ENCODE data around the gene PCGF1. TPM values are rescaled to one million over a fixed set of nuclear protein-coding genes. Genes with fewer than 3 reads are reported as not detected.
A peak's percentile ranks its signal among the peaks of the same experiment; 100 is the strongest.
"Not testable (repeated sequence)": the region's sequence is repeated elsewhere in the genome, so short reads cannot be mapped to it uniquely, and the experiment has no call there.

The PCGF1 gene
- total RNA-seq, 4 donors from 2014 or later = 9.6 to 32.0 (median 19.1) TPM

- TF ChIP-seq CTCF (IDR thresholded peaks at IDR 0.05) (no peak), EP300 (IDR thresholded peaks at IDR 0.05) (no peak), POLR2A (IDR thresholded peaks at IDR 0.05) (no peak)
- no peaks in the 10 kb centered on the region for H3K27me3 ChIP-seq
- peaks cover 0 to 52% (median 0%) of the 10 kb centered on the region in 3 donors for H3K36me3 ChIP-seq
- H3K27ac ChIP-seq = no peak overlapping the region
- no peak for DNase-seq (ENCODE audit: low spot score in 2 of 2)
- H3K4me3 ChIP-seq = no peak overlapping the region
- H3K9me3 ChIP-seq = no peaks in the 10 kb centered on the region
- 94 to 96% methylated on average over 6 of the region's 6 CpGs for WGBS, 2 donors
- peaks cover 0 to 31% (median 15%) of the 10 kb centered on the region in 4 donors for H3K4me1 ChIP-seq
Measured at GRCh38 chr2:74474481-74474880, 33.0 kb downstream of the PCGF1 start.

GRCh38 chr2:74472945-74473258 lies 34.6 kb downstream of the PCGF1 start:
- Histone ChIP-seq H3K36me3 (peaks cover 0 to 39% (median 0%) of the 10 kb centered on the region in 3 donors), H3K4me1 (peaks cover 0 to 31% (median 15%) of the 10 kb centered on the region in 4 donors), H3K27me3 (no peaks in the 10 kb centered on the region), H3K9me3 (no peaks in the 10 kb centered on the region), H3K27ac (peak overlapping the region; percentile 68 to 89 (median 82)), H3K4me3 (peak overlapping the region; percentile 51 to 67 (median 60))
- no peak for DNase-seq (ENCODE audit: low spot score in 2 of 2)
- TF ChIP-seq CTCF (IDR thresholded peaks at IDR 0.05) (no peak), POLR2A (IDR thresholded peaks at IDR 0.05) (no peak), EP300 (IDR thresholded peaks at IDR 0.05) (no peak)
- 7 to 9% methylated on average over 7 of the region's 7 CpGs for WGBS, 2 donors

GRCh38 chr2:74472086-74472944 lies 35.2 kb downstream of the PCGF1 start, which contains the start of gene MRPL53:
MRPL53 (minus strand) TSS chr2:74472680; CDS start chr2:74472660, 20 bp downstream.
- Histone ChIP-seq H3K36me3 (peaks cover 0 to 33% (median 0%) of the 10 kb centered on the region in 3 donors), H3K27me3 (no peaks in the 10 kb centered on the region), H3K27ac (peak within 1 kb of the TSS; percentile 68 to 89 (median 82)), H3K4me3 (peak within 1 kb of the TSS; percentile 51 to 67 (median 60)), H3K4me1 (peaks cover 0 to 27% (median 15%) of the 10 kb centered on the region in 4 donors), H3K9me3 (no peaks in the 10 kb centered on the region)
- peak; percentile 93 to 97 for DNase-seq (ENCODE audit: low spot score in 2 of 2)
- TF ChIP-seq POLR2A (IDR thresholded peaks at IDR 0.05) (peak; percentile 57 to 79), CTCF (IDR thresholded peaks at IDR 0.05) (no peak), EP300 (IDR thresholded peaks at IDR 0.05) (peak; percentile 38 to 98)
- 0% methylated on average over 58 to 65 of the region's 66 CpGs for WGBS, 2 donors

- H3K4me3 ChIP-seq = peak overlapping the region; percentile 51 to 67 (median 60)
- H3K27me3 ChIP-seq = no peaks in the 10 kb centered on the region
- no peak for DNase-seq (ENCODE audit: low spot score in 2 of 2)
- peaks cover 0 to 24% (median 15%) of the 10 kb centered on the region in 4 donors for H3K4me1 ChIP-seq
- peaks cover 0 to 26% (median 0%) of the 10 kb centered on the region in 3 donors for H3K36me3 ChIP-seq
- H3K9me3 ChIP-seq = no peaks in the 10 kb centered on the region
- WGBS, 2 donors = 60 to 61% methylated on average over 16 of the region's 16 CpGs
- TF ChIP-seq CTCF (IDR thresholded peaks at IDR 0.05) (no peak), POLR2A (IDR thresholded peaks at IDR 0.05) (no peak), EP300 (IDR thresholded peaks at IDR 0.05) (no peak)
- peak overlapping the region; percentile 68 to 89 (median 82) for H3K27ac ChIP-seq
Measured at GRCh38 chr2:74471332-74472065, 36.0 kb downstream of the PCGF1 start.

- H3K4me1 ChIP-seq = peaks cover 0 to 32% (median 18%) of the 10 kb centered on the region in 4 donors
- H3K27ac ChIP-seq; H3K27me3 ChIP-seq; H3K9me3 ChIP-seq; DNase-seq (ENCODE audit: low spot score in 2 of 2); H3K4me3 ChIP-seq: not testable (repeated sequence)
- 90% methylated on average over 12 of the region's 12 CpGs for WGBS, 2 donors
- peaks cover 0 to 20% (median 0%) of the 10 kb centered on the region in 3 donors for H3K36me3 ChIP-seq
Measured at GRCh38 chr2:74470742-74471141, 36.8 kb downstream of the PCGF1 start.
